ENCODE results near the gene RAB3C. TPM values are rescaled to one million over a fixed set of nuclear protein-coding genes. Genes with fewer than 3 reads are reported as not detected.
"Not testable (repeated sequence)": the region's sequence is repeated elsewhere in the genome, so short reads cannot be mapped to it uniquely, and the experiment has no call there.

RAB3C gene
- total RNA-seq, 4 donors from 2014 or later: 1.1 to 2.7 (median 1.2) TPM; not detected in 1

- Histone ChIP-seq H3K4me3 (no peak overlapping the region), H3K4me1 (no peaks in the 10 kb centered on the region), H3K27ac (no peak overlapping the region), H3K27me3 (no peaks in the 10 kb centered on the region), H3K9me3 (no peaks in the 10 kb centered on the region), H3K36me3 (no peaks in the 10 kb centered on the region)
- DNase-seq: no peak
- no peak for TF ChIP-seq POLR2A (IDR thresholded peaks at IDR 0.05)
- TF ChIP-seq CTCF (IDR thresholded peaks at IDR 0.05): no peak
Observed at GRCh38 chr5:58706736-58707135, 123.9 kb downstream of the RAB3C start.

GRCh38 chr5:58708456-58708855 is 125.6 kb downstream of the RAB3C start:
- Histone ChIP-seq H3K4me3 (no peak overlapping the region), H3K9me3 (no peaks in the 10 kb centered on the region), H3K27ac (no peak overlapping the region), H3K4me1 (no peaks in the 10 kb centered on the region), H3K36me3 (no peaks in the 10 kb centered on the region), H3K27me3 (no peaks in the 10 kb centered on the region)
- TF ChIP-seq CTCF (IDR thresholded peaks at IDR 0.05): no peak
- no peak for TF ChIP-seq POLR2A (IDR thresholded peaks at IDR 0.05)
- DNase-seq: no peak

GRCh38 chr5:58710425-58710824 is 127.5 kb downstream of the RAB3C start:
- not testable (repeated sequence) for H3K4me1 ChIP-seq, H3K27me3 ChIP-seq, DNase-seq

GRCh38 chr5:58710871-58711270 is 128.0 kb downstream of the RAB3C start:
- Histone ChIP-seq H3K4me3 (no peak overlapping the region), H3K27ac (no peak overlapping the region), H3K4me1 (no peaks in the 10 kb centered on the region), H3K36me3 (no peaks in the 10 kb centered on the region), H3K9me3 (peaks cover 0 to 3% (median 0%) of the 10 kb centered on the region in 4 donors), H3K27me3 (no peaks in the 10 kb centered on the region)
- DNase-seq: no peak
- TF ChIP-seq CTCF (IDR thresholded peaks at IDR 0.05) (no peak), POLR2A (IDR thresholded peaks at IDR 0.05) (no peak)

More at GRCh38 chr5:58710425-58710824, 127.5 kb downstream of the RAB3C start:
- not testable (repeated sequence) for H3K4me3 ChIP-seq, H3K9me3 ChIP-seq, H3K36me3 ChIP-seq, H3K27ac ChIP-seq

GRCh38 chr5:58711965-58712364 is 129.1 kb downstream of the RAB3C start:
- Histone ChIP-seq H3K36me3 (no peaks in the 10 kb centered on the region), H3K4me1 (no peaks in the 10 kb centered on the region), H3K27me3 (no peaks in the 10 kb centered on the region), H3K27ac (no peak overlapping the region), H3K4me3 (no peak overlapping the region), H3K9me3 (peaks cover 0 to 3% (median 0%) of the 10 kb centered on the region in 4 donors)
- TF ChIP-seq CTCF (IDR thresholded peaks at IDR 0.05): no peak
- no peak for TF ChIP-seq POLR2A (IDR thresholded peaks at IDR 0.05)
- DNase-seq: no peak

GRCh38 chr5:58714046-58714445 is 131.2 kb downstream of the RAB3C start:
- no peaks in the 10 kb centered on the region for H3K27me3 ChIP-seq
- TF ChIP-seq POLR2A (IDR thresholded peaks at IDR 0.05): no peak
- no peak for TF ChIP-seq CTCF (IDR thresholded peaks at IDR 0.05)
- no peak overlapping the region for H3K4me3 ChIP-seq
- no peak for DNase-seq
- H3K27ac ChIP-seq: no peak overlapping the region
- H3K4me1 ChIP-seq: no peaks in the 10 kb centered on the region
- no peaks in the 10 kb centered on the region for H3K36me3 ChIP-seq
- peaks cover 0 to 3% (median 0%) of the 10 kb centered on the region in 4 donors for H3K9me3 ChIP-seq

Data from Peyer's patch (tissue), 4 donors.